Measurements from ENCODE around the gene MED26.

Gene MED26

GRCh38 chr19:16609511-16610200 is 18.3 kb downstream of the MED26 start:
- DNase-seq: no peak

GRCh38 chr19:16608290-16608739 is 19.7 kb downstream of the MED26 start:
- DNase-seq: no peak

- DNase-seq: no peak
Measured at GRCh38 chr19:16607819-16608218, 20.2 kb downstream of the MED26 start.

GRCh38 chr19:16605553-16605994 is 22.4 kb downstream of the MED26 start:
- DNase-seq: no peak

- no peak for DNase-seq
Measured at GRCh38 chr19:16605115-16605514, 22.9 kb downstream of the MED26 start.

- no peak for DNase-seq
Measured at GRCh38 chr19:16604615-16605014, 23.4 kb downstream of the MED26 start.

- DNase-seq: no peak
Measured at GRCh38 chr19:16603090-16603489, 24.9 kb downstream of the MED26 start.

- no peak for DNase-seq
Measured at GRCh38 chr19:16601378-16602052, 26.5 kb downstream of the MED26 start.

GRCh38 chr19:16600824-16601223 is 27.2 kb downstream of the MED26 start:
- DNase-seq: no peak

- no peak for DNase-seq
Measured at GRCh38 chr19:16599655-16600346, 28.2 kb downstream of the MED26 start.

- no peak for DNase-seq
Measured at GRCh38 chr19:16598848-16599247, 29.2 kb downstream of the MED26 start.

- DNase-seq: no peak
Measured at GRCh38 chr19:16596399-16596798, 31.6 kb downstream of the MED26 start.

GRCh38 chr19:16595097-16595496 is 32.9 kb downstream of the MED26 start:
- DNase-seq: no peak

- peak; percentile 68 for DNase-seq
Measured at GRCh38 chr19:16594681-16595091, 33.3 kb downstream of the MED26 start.

- peak; percentile 68 for DNase-seq
Measured at GRCh38 chr19:16594131-16594586, 33.8 kb downstream of the MED26 start.

GRCh38 chr19:16593181-16593580 is 34.8 kb downstream of the MED26 start:
- no peak for DNase-seq

GRCh38 chr19:16591803-16592556 is 36.0 kb downstream of the MED26 start:
- DNase-seq: no peak

GRCh38 chr19:16590876-16591802 is 36.9 kb downstream of the MED26 start:
- DNase-seq: no peak

- DNase-seq: no peak
Measured at GRCh38 chr19:16589917-16590316, 38.1 kb downstream of the MED26 start.

- DNase-seq: no peak
Measured at GRCh38 chr19:16588824-16589577, 39.0 kb downstream of the MED26 start.
